Measurements from ENCODE around the gene VPS8.

VPS8 gene

GRCh38 chr3:184822081-184822480 lies 10.1 kb downstream of the VPS8 start:
- Histone ChIP-seq H3K79me2 (peaks cover 5% of the 10 kb centered on the region), H3K4me3 (ENCODE audit: low read depth, low read length) (no peak overlapping the region), H3K9ac (no peak overlapping the region), H3K4me1 (no peaks in the 10 kb centered on the region), H3K9me3 (ENCODE audit: control insufficient read depth, low read length) (no peaks in the 10 kb centered on the region), H3K4me2 (ENCODE audit: low read length) (no peak overlapping the region), H3K36me3 (ENCODE audit: control insufficient read depth, insufficient read depth, low read length) (no peaks in the 10 kb centered on the region), H3K27ac (no peak overlapping the region), H2AFZ (no peak overlapping the region), H3K27me3 (ENCODE audit: control insufficient read depth, insufficient read depth, low read length) (no peaks in the 10 kb centered on the region)
- TF ChIP-seq CTCF (IDR thresholded peaks at IDR 0.05): no peak

GRCh38 chr3:184822654-184823053 lies 10.7 kb downstream of the VPS8 start:
- Histone ChIP-seq H3K27ac (no peak overlapping the region), H3K9me3 (ENCODE audit: control insufficient read depth, low read length) (no peaks in the 10 kb centered on the region), H3K4me1 (no peaks in the 10 kb centered on the region), H3K4me2 (ENCODE audit: low read length) (no peak overlapping the region), H3K79me2 (peaks cover 5% of the 10 kb centered on the region), H2AFZ (no peak overlapping the region), H3K27me3 (ENCODE audit: control insufficient read depth, insufficient read depth, low read length) (no peaks in the 10 kb centered on the region), H3K4me3 (ENCODE audit: low read depth, low read length) (no peak overlapping the region), H3K36me3 (ENCODE audit: control insufficient read depth, insufficient read depth, low read length) (no peaks in the 10 kb centered on the region), H3K9ac (no peak overlapping the region)
- TF ChIP-seq CTCF (IDR thresholded peaks at IDR 0.05): no peak

- Histone ChIP-seq H3K27ac (no peak overlapping the region), H3K27me3 (ENCODE audit: control insufficient read depth, insufficient read depth, low read length) (no peaks in the 10 kb centered on the region), H3K79me2 (peaks cover 2% of the 10 kb centered on the region), H3K9me3 (ENCODE audit: control insufficient read depth, low read length) (no peaks in the 10 kb centered on the region), H3K4me3 (ENCODE audit: low read depth, low read length) (no peak overlapping the region), H3K4me1 (no peaks in the 10 kb centered on the region), H3K36me3 (ENCODE audit: control insufficient read depth, insufficient read depth, low read length) (no peaks in the 10 kb centered on the region), H3K4me2 (ENCODE audit: low read length) (no peak overlapping the region), H2AFZ (no peak overlapping the region), H3K9ac (no peak overlapping the region)
- TF ChIP-seq CTCF (IDR thresholded peaks at IDR 0.05): no peak
Measured at GRCh38 chr3:184823990-184824389, 12.0 kb downstream of the VPS8 start.

GRCh38 chr3:184825121-184825820 lies 13.3 kb downstream of the VPS8 start:
- H3K27me3 ChIP-seq (ENCODE audit: control insufficient read depth, insufficient read depth, low read length): no peaks in the 10 kb centered on the region
- no peak overlapping the region for H3K4me3 ChIP-seq (ENCODE audit: low read depth, low read length)
- H3K4me1 ChIP-seq: no peaks in the 10 kb centered on the region
- no peak for TF ChIP-seq CTCF (IDR thresholded peaks at IDR 0.05)
- H3K36me3 ChIP-seq (ENCODE audit: control insufficient read depth, insufficient read depth, low read length): no peaks in the 10 kb centered on the region
- no peak overlapping the region for H3K9ac ChIP-seq
- H3K79me2 ChIP-seq: peaks cover 2% of the 10 kb centered on the region
- no peak overlapping the region for H3K27ac ChIP-seq
- no peaks in the 10 kb centered on the region for H3K9me3 ChIP-seq (ENCODE audit: control insufficient read depth, low read length)
- no peak overlapping the region for H3K4me2 ChIP-seq (ENCODE audit: low read length)
- H2AFZ ChIP-seq: no peak overlapping the region

- Histone ChIP-seq H3K9me3 (ENCODE audit: control insufficient read depth, low read length) (no peaks in the 10 kb centered on the region), H3K4me2 (ENCODE audit: low read length) (no peak overlapping the region), H3K27ac (no peak overlapping the region), H3K4me3 (ENCODE audit: low read depth, low read length) (no peak overlapping the region), H3K27me3 (ENCODE audit: control insufficient read depth, insufficient read depth, low read length) (no peaks in the 10 kb centered on the region), H3K79me2 (no peaks in the 10 kb centered on the region), H3K4me1 (no peaks in the 10 kb centered on the region), H2AFZ (no peak overlapping the region), H3K36me3 (ENCODE audit: control insufficient read depth, insufficient read depth, low read length) (no peaks in the 10 kb centered on the region), H3K9ac (no peak overlapping the region)
- TF ChIP-seq CTCF (IDR thresholded peaks at IDR 0.05): no peak
Measured at GRCh38 chr3:184827572-184827971, 15.6 kb downstream of the VPS8 start.
